Hepatocyte (in vitro differentiated cells): ENCODE results near the gene INO80C. TPM values are rescaled to one million over a fixed set of nuclear protein-coding genes. Genes with fewer than 3 reads are reported as not detected.

Source experiments
- DNase-seq: peaks from one replicate; pipeline ENCODE4 v3.0.0-alpha.2; 2016; ENCODE audit warnings: low spot score
- H2AFZ ChIP-seq: fragments of 200-600 bp; sonication (generic); 2 replicates; pipeline ENCODE4 v1.6.0; 2016; ENCODE audit warnings: antibody characterized with exemption, mild to moderate bottlenecking
- H3K27ac ChIP-seq: fragments of 200-600 bp; sonication (generic); 2 replicates; pipeline ENCODE4 v1.5.1; 2016; ENCODE audit warnings: mild to moderate bottlenecking
- H3K27me3 ChIP-seq: fragments of 200-600 bp; sonication (generic); 2 replicates; pipeline ENCODE4 v1.6.1; 2016
- H3K36me3 ChIP-seq: fragments of 200-600 bp; sonication (generic); replicated peaks from 2 replicates; pipeline ENCODE4 v1.5.1; 2016; ENCODE audit warnings: low read depth; ENCODE audit not compliant: insufficient read depth
- H3K4me1 ChIP-seq: fragments of 200-600 bp; sonication (generic); 2 replicates; pipeline ENCODE4 v1.5.1; 2016; ENCODE audit warnings: mild to moderate bottlenecking, moderate library complexity; ENCODE audit not compliant: insufficient read depth
- H3K4me2 ChIP-seq: fragments of 200-600 bp; sonication (generic); 2 replicates; pipeline ENCODE4 v1.6.0; 2016
- H3K4me3 ChIP-seq: fragments of 200-600 bp; sonication (generic); 2 replicates; pipeline ENCODE4 v1.5.1; 2016; ENCODE audit warnings: mild to moderate bottlenecking
- H3K79me2 ChIP-seq: fragments of 200-600 bp; sonication (generic); 2 replicates; pipeline ENCODE4 v1.6.0; 2017; ENCODE audit warnings: mild to moderate bottlenecking
- H3K9me2 ChIP-seq: fragments of 200-600 bp; sonication (generic); replicated peaks from 2 replicates; pipeline ENCODE4 v1.6.0; 2017; ENCODE audit warnings: mild to moderate bottlenecking; ENCODE audit not compliant: insufficient read depth
- H3K9me3 ChIP-seq: fragments of 200-600 bp; sonication (generic); 2 replicates; pipeline ENCODE4 v1.5.1; 2016; ENCODE audit warnings: low read depth, mild to moderate bottlenecking
- H4K20me1 ChIP-seq: fragments of 200-600 bp; sonication (generic); 2 replicates; pipeline ENCODE4 v1.6.0; 2016; ENCODE audit warnings: mild to moderate bottlenecking; ENCODE audit not compliant: insufficient read depth, poor library complexity, severe bottlenecking
- EZH2 ChIP-seq: fragments of 200-600 bp; sonication (generic); IDR thresholded peaks from 2 replicates; pipeline ENCODE4 v1.6.1; 2016; ENCODE audit warnings: antibody characterized with exemption, mild to moderate bottlenecking, borderline replicate concordance
- EZH2phosphoT487 ChIP-seq: fragments of 200-600 bp; sonication (generic); IDR thresholded peaks from one replicate; pipeline ENCODE4 v1.6.1; 2018; ENCODE audit warnings: antibody characterized with exemption, mild to moderate bottlenecking, low read depth, moderate library complexity; ENCODE audit not compliant: unreplicated experiment, severe bottlenecking
- WGBS: methylation state at CpG from one replicate; pipeline ENCODE4 v1.1.6; 2016; ENCODE audit warnings: low lambda C conversion rate; ENCODE audit errors: missing lambda C conversion rate; 5-methylcytosine and 5-hydroxymethylcytosine counted together
- polyA plus RNA-seq: library from polyadenylated mRNA; unstranded; fragments of >200 nt; fragmentation: Nextera tagmentation; extraction: Ambion mirVana; gene quantifications from 2 replicates; pipeline ENCODE4 v1.2.1, GENCODE V29; 2016
- total RNA-seq: library from RNA; depleted of rRNA; stranded (reverse); fragments of >200 nt; gene quantifications from 2 replicates; pipeline ENCODE4 v1.2.3, GENCODE V29; 2014
- TF ChIP-seq, protein P1 (sequence below): fragments of 200-600 bp; sonication (generic); IDR thresholded peaks from 2 replicates; pipeline ENCODE4 v1.5.1; 2016; ENCODE audit warnings: antibody characterized with exemption, mild to moderate bottlenecking; ENCODE audit not compliant: poor library complexity

Gene INO80C
- total and polyA plus RNA-seq, 2 experiments from 2014 or later: 16.5 to 25.1 TPM

GRCh38 chr18:35485852-35486251 lies 11.9 kb downstream of the INO80C start:
- no peaks in the 10 kb centered on the region for H3K36me3 ChIP-seq
- no peaks in the 10 kb centered on the region for H3K27me3 ChIP-seq
- no peaks in the 10 kb centered on the region for H3K9me3 ChIP-seq
- peaks cover 68% of the 10 kb centered on the region for H3K79me2 ChIP-seq
- TF ChIP-seq, protein P1, sequence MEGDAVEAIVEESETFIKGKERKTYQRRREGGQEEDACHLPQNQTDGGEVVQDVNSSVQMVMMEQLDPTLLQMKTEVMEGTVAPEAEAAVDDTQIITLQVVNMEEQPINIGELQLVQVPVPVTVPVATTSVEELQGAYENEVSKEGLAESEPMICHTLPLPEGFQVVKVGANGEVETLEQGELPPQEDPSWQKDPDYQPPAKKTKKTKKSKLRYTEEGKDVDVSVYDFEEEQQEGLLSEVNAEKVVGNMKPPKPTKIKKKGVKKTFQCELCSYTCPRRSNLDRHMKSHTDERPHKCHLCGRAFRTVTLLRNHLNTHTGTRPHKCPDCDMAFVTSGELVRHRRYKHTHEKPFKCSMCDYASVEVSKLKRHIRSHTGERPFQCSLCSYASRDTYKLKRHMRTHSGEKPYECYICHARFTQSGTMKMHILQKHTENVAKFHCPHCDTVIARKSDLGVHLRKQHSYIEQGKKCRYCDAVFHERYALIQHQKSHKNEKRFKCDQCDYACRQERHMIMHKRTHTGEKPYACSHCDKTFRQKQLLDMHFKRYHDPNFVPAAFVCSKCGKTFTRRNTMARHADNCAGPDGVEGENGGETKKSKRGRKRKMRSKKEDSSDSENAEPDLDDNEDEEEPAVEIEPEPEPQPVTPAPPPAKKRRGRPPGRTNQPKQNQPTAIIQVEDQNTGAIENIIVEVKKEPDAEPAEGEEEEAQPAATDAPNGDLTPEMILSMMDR: no peak
- no peak for TF ChIP-seq EZH2
- TF ChIP-seq EZH2phosphoT487: no peak
- H2AFZ ChIP-seq: no peak overlapping the region
- no peak overlapping the region for H3K27ac ChIP-seq
- no peak for DNase-seq
- peaks cover 9% of the 10 kb centered on the region for H3K4me1 ChIP-seq
- H4K20me1 ChIP-seq: no peaks in the 10 kb centered on the region
- H3K4me2 ChIP-seq: no peak overlapping the region
- 97% methylated on average over 1 of the region's 1 CpG for WGBS
- no peak overlapping the region for H3K4me3 ChIP-seq
- no peaks in the 10 kb centered on the region for H3K9me2 ChIP-seq

DNA sequence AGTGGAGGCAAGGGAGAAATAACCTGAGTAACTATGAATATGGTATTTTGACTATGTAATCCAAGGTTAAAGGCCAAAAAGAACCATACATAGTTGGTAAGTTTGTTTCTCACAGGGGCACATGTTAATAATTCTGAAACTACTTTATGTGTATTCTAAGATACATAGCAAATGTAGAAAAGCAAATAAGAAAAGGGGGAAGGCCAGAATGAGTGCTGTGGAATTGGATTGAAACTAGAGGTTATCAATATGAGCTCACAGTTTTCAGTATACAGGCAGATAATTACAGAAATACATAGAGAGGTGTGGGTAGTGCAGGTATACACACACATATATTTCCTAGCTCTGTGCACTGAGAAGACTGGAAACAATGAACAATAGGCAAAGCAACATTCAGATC lies 13.7 kb downstream of the INO80C start:
- no peak overlapping the region for H3K4me2 ChIP-seq
- no peak for DNase-seq
- no peaks in the 10 kb centered on the region for H4K20me1 ChIP-seq
- peaks cover 55% of the 10 kb centered on the region for H3K79me2 ChIP-seq
- H3K9me2 ChIP-seq: no peaks in the 10 kb centered on the region
- no peaks in the 10 kb centered on the region for H3K9me3 ChIP-seq
- no peak overlapping the region for H2AFZ ChIP-seq
- peaks cover 18% of the 10 kb centered on the region for H3K4me1 ChIP-seq
- no peak overlapping the region for H3K4me3 ChIP-seq
- H3K27me3 ChIP-seq: no peaks in the 10 kb centered on the region
- TF ChIP-seq, protein P1: no peak
- TF ChIP-seq EZH2 (no peak), EZH2phosphoT487 (no peak)
- no peak overlapping the region for H3K27ac ChIP-seq
- H3K36me3 ChIP-seq: no peaks in the 10 kb centered on the region

DNA sequence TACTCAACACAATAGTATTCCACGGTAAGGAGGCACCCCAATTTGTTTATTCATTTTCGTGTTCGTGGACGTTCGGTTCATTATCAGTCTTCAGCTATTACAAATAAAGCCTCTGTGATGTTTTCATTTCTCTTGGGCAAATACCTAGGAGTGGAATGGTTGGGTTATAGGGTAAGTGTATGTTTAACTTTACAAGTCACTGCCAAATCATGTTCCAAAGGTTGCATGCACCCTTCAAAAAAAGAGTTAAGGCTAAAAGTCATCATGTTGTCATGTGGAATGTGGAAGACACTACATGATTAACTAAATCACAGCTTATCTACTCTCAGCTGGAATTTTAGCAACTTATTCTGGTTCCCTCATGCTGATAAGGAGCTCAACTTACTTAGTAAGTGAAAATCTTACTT lies 15.8 kb downstream of the INO80C start:
- Histone ChIP-seq H3K9me3 (no peaks in the 10 kb centered on the region), H4K20me1 (no peaks in the 10 kb centered on the region), H3K79me2 (peaks cover 50% of the 10 kb centered on the region), H3K36me3 (no peaks in the 10 kb centered on the region), H3K4me2 (peak overlapping the region; percentile 54), H3K27ac (peak overlapping the region; percentile 88), H2AFZ (no peak overlapping the region), H3K4me1 (peaks cover 22% of the 10 kb centered on the region), H3K27me3 (no peaks in the 10 kb centered on the region), H3K4me3 (no peak overlapping the region), H3K9me2 (no peaks in the 10 kb centered on the region)
- TF ChIP-seq EZH2: no peak
- WGBS: 50% methylated on average over 5 of the region's 5 CpGs
- peak; percentile 44 for DNase-seq

- Histone ChIP-seq H4K20me1 (no peaks in the 10 kb centered on the region), H3K9me2 (no peaks in the 10 kb centered on the region), H3K4me1 (peaks cover 22% of the 10 kb centered on the region), H2AFZ (no peak overlapping the region), H3K9me3 (no peaks in the 10 kb centered on the region), H3K4me2 (no peak overlapping the region), H3K27ac (peak overlapping the region; percentile 88), H3K27me3 (no peaks in the 10 kb centered on the region), H3K36me3 (no peaks in the 10 kb centered on the region), H3K79me2 (peaks cover 47% of the 10 kb centered on the region), H3K4me3 (no peak overlapping the region)
- DNase-seq: no peak
- whole genome bisulfite sequencing: 82% methylated on average over 1 of the region's 1 CpG
- TF ChIP-seq, protein P1: no peak
- TF ChIP-seq EZH2phosphoT487 (no peak), EZH2 (no peak)
Observed at GRCh38 chr18:35479911-35480586, 17.7 kb downstream of the INO80C start.
